Epidermal melanocyte (primary cell): Measurements from ENCODE around the gene HDDC3.

Experiments used
- DNase-seq: peaks from one replicate; pipeline ENCODE4 v3.0.0; 2011; ENCODE audit warnings: low spot score; ENCODE audit not compliant: insufficient read length

Gene HDDC3

DNA sequence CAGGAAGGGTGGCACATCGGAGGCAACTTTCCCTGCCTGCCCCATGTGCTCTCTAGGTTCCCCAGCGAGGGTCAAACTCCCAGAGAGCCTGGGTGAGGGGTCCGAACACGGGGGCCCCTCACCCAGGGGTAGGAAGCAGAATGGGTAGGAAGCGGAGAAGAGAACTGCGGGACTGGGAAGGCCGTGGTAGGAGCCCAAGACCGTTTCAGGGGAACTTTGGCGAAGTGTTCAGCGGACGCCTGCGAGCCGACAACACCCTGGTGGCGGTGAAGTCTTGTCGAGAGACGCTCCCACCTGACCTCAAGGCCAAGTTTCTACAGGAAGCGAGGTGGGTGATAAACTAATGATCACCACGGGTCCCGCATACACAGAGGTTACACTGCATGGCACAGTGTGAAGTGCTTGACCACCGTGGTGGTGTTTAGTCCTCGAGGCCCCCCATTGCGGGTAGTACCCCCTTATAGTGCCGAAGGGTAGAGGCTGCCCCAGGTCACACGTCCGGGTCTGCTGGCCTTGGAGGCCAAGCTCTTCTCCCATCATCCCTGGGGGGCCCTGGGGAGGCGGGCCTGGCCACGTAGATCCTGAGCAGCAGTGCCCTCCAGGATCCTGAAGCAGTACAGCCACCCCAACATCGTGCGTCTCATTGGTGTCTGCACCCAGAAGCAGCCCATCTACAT lies 39.7 kb downstream of the HDDC3 start:
- DNase-seq: no peak

GRCh38 chr15:90892023-90892422 lies 40.3 kb downstream of the HDDC3 start:
- no peak for DNase-seq

DNA sequence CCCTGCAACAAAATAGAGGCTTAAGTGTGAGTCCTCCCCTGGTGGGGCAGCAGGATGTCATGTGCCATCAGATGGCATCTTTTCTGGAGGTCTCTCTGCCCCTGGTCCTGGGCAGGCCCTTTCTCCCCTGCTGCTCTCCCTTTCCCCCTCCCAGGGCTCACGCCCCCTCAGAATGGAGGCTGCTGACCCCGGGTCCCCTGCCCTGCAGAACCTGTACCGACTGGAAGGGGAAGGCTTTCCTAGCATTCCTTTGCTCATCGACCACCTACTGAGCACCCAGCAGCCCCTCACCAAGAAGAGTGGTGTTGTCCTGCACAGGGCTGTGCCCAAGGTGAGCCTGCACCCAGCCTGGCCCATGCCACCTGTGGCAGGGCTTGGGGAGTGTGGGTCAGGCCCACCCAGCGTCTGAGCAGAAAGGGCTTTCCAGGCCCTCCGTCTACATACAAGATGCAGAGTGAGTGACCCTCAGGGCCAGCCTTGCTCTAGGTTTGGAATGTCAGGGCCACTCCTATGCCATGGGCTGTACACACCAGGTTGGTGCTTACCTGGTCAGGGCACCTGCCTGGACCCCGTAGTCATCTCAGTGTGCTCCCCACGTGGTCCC lies 40.9 kb downstream of the HDDC3 start:
- no peak for DNase-seq

GRCh38 chr15:90890839-90891238 lies 41.5 kb downstream of the HDDC3 start:
- DNase-seq: no peak

GRCh38 chr15:90889736-90890456 lies 42.5 kb downstream of the HDDC3 start:
- DNase-seq: no peak

DNA sequence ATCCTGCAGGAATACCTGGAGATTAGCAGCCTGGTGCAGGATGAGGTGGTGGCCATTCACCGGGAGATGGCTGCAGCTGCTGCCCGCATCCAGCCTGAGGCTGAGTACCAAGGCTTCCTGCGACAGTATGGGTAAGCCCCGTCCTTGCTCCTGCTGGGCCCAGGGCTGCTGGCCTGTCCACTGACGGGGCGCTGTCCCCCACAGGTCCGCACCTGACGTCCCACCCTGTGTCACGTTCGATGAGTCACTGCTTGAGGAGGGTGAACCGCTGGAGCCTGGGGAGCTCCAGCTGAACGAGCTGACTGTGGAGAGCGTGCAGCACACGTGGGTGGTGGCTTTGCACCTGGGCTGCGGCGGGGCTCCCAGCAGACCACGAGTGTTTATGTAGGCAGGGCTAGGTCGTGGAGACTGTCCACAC lies 43.0 kb downstream of the HDDC3 start:
- DNase-seq: no peak

- no peak for DNase-seq
Observed at GRCh38 chr15:90887037-90887481, 45.3 kb downstream of the HDDC3 start.

GRCh38 chr15:90886291-90886614 lies 46.1 kb downstream of the HDDC3 start:
- no peak for DNase-seq

- DNase-seq: no peak
Observed at GRCh38 chr15:90885432-90886290, 46.7 kb downstream of the HDDC3 start.

DNA sequence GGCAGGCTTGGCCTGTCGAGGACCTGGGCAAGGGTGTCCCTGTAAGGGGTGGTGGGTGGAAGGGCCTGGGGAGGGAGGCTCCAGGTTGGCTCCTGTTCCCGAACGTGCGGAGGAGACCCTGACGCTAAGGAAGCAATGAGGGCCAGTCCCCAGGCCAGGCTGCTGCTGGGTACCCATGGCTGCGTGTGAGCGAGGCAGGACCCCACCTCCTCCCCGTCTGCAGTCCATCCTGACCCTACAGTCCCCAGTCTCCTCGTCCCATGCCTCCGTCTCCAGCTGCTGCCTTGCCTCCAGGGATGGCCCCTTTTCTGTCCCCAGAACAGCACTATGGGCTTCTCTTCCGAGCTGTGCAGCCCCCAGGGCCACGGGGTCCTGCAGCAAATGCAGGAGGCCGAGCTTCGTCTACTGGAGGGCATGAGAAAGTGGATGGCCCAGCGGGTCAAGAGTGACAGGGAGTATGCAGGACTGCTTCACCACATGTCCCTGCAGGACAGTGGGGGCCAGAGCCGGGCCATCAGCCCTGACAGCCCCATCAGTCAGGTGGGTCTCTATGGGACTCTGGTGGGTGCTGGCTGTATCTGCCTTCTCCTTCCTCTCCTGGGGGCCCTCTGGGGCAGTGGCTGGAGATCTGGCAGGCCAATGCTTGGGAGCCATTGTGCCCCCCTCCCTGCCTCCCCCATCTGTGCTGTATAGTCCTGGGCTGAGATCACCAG lies 47.5 kb downstream of the HDDC3 start:
- no peak for DNase-seq

- no peak for DNase-seq
Observed at GRCh38 chr15:90883976-90884718, 48.2 kb downstream of the HDDC3 start, which contains the start of gene FES. Gene FES (plus strand): TSS chr15:90884504. CDS start chr15:90885046, 542 bp downstream.

GRCh38 chr15:90883526-90883975 lies 48.8 kb downstream of the HDDC3 start:
- no peak for DNase-seq

GRCh38 chr15:90882781-90883525 lies 49.4 kb downstream of the HDDC3 start:
- no peak for DNase-seq

GRCh38 chr15:90881978-90882721 lies 50.2 kb downstream of the HDDC3 start:
- DNase-seq: no peak

GRCh38 chr15:90881181-90881977 lies 51.0 kb downstream of the HDDC3 start:
- no peak for DNase-seq

DNA sequence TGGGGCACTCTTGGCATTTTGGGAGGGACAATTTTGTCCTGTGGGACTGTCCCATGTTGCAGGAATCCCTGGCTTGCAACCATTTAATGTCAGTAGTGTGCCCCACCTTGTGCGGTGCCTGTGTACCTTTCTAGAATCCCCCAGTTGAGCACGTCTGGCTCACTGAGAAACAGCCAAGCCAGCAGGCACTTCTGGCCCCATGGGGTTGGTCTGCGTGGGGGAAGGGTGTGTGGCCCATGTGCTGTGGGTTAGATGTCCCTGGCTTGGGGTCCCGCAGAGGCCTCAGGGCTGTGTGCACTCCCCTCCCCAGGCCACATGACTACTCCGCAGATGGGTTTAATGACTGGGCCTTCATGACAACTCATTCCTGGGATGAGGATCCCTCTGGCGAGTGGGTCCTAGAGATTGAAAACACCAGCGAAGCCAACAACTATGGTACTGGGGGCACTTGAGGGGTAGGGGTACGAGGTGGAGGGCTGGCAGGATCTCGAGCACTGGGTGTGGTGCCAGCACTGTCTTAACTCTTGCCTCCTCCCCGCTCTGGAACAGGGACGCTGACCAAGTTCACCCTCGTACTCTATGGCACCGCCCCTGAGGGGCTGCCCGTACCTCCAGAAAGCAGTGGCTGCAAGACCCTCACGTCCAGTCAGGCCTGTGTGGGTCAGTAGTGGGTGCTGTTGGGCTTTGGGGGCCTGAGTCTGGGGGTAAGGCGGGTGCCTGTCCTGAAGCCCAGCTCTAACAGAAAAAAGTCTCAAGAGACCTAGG lies 51.8 kb downstream of the HDDC3 start:
- DNase-seq: no peak
